ENCODE measurements around the gene ADM2. TPM values are rescaled to one million over a fixed set of nuclear protein-coding genes. Genes with fewer than 3 reads are reported as not detected.
A peak's percentile ranks its signal among the peaks of the same experiment; 100 is the strongest.
"Not testable (repeated sequence)": the region's sequence is repeated elsewhere in the genome, so short reads cannot be mapped to it uniquely, and the experiment has no call there.

Gene ADM2, protein sequence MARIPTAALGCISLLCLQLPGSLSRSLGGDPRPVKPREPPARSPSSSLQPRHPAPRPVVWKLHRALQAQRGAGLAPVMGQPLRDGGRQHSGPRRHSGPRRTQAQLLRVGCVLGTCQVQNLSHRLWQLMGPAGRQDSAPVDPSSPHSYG
- under 1 TPM in 3 of 6 donors, not detected in 3; 0.08 to 0.86 (median 0.20) TPM for polyA plus RNA-seq (ENCODE audit: low read depth in 6 of 6)

DNA sequence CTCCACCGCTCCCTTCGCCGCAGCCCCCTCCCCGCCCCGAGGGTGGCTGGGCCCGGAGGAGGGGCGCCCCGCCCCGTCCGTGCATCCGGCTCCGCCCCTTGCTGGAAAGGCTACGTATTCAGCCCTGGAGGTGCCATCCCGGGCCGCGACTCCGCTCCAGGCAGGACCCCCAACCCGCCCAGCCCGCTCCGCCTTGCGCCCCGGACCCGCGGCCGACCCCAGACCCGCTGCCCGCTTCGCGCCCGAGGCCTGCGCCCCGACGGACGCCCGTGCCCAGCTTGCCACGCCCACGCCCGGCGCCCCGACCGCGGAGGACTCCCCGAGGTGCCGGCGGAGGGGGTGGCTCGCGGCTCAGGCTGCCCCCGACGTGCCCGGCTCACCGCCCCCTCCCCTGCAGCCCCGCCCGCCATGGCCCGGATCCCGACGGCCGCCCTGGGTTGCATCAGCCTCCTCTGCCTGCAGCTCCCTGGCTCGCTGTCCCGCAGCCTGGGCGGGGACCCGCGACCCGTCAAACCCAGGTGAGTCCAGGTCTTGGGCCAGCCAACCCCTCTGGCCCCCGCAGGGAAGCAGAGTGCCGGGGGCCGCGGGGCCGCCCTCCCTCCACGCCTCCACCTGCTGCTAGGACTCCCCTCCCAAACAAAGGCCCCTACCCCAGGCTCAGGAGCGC, at the start of gene ADM2:
Gene ADM2, plus strand, starts transcription at position 104 of the 667 bp plus-strand sequence. Its CDS starts 305 bp downstream, at position 409.
- H3K4me3 Mint-ChIP-seq = peak within 1 kb of the TSS; percentile 75 to 88 (median 82)
- H3K9me3 Mint-ChIP-seq = no peaks in the 10 kb centered on the region
- peak; percentile 53 for DNase-seq
- H3K4me1 Mint-ChIP-seq = peaks cover 11 to 22% (median 21%) of the 10 kb centered on the region in 3 donors
- no peaks in the 10 kb centered on the region for H3K36me3 Mint-ChIP-seq
- ATAC-seq (ENCODE audit: low read depth in 2 of 2) = peak; percentile 82 to 85
- peaks cover 0 to 32% (median 6%) of the 10 kb centered on the region in 3 donors for H3K27me3 Mint-ChIP-seq
- peak within 1 kb of the TSS in 1 of 6 donors; percentile 87 for H3K27ac Mint-ChIP-seq

DNA sequence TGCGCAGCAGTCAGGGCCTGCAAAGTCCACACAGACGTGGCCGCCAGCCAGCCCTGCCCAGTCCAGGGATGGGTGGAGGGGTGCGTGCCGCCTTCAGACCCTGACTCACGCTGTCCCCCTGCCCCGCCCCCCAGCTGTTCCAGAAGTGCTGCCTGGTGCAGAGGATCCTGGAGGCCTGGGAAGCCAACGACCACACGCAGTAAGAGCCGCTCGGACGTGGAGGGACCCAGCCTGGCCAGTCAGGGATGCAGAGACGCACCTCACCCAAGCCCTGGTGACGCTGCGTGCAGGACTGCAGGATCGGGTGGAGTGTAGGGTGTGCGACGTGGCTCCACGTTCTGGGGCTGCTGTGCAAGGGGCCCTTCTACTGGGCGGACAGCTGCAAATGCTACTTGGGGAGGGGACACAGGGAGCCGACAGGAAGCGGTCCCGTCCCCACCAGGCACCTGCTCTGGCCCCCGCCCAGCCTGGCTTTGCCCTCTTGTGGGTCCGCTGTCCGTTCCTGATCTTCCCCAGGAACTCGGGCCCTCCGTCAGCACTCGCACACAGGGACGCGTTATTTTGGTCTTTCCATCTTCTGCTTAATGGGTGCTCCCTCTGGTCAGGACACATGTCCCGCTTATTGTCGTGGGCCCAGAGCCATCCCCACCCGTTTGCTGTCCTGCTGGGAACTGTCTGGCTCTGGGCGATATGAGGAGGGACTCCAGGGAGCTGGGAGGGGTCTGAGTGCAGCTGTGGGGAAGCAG, 49.0 kb upstream of the ADM2 start:
- ATAC-seq (ENCODE audit: low read depth in 2 of 2) (no peak), DNase-seq (no peak)
- no peaks in the 10 kb centered on the region for H3K9me3 Mint-ChIP-seq
- no peaks in the 10 kb centered on the region for H3K27me3 Mint-ChIP-seq
- peaks cover 0 to 5% (median 0%) of the 10 kb centered on the region in 3 donors for H3K4me1 Mint-ChIP-seq
- H3K36me3 Mint-ChIP-seq = peaks cover 10 to 16% of the 10 kb centered on the region in 2 donors
- no peak overlapping the region for H3K27ac Mint-ChIP-seq
- H3K4me3 Mint-ChIP-seq = no peak overlapping the region

DNA sequence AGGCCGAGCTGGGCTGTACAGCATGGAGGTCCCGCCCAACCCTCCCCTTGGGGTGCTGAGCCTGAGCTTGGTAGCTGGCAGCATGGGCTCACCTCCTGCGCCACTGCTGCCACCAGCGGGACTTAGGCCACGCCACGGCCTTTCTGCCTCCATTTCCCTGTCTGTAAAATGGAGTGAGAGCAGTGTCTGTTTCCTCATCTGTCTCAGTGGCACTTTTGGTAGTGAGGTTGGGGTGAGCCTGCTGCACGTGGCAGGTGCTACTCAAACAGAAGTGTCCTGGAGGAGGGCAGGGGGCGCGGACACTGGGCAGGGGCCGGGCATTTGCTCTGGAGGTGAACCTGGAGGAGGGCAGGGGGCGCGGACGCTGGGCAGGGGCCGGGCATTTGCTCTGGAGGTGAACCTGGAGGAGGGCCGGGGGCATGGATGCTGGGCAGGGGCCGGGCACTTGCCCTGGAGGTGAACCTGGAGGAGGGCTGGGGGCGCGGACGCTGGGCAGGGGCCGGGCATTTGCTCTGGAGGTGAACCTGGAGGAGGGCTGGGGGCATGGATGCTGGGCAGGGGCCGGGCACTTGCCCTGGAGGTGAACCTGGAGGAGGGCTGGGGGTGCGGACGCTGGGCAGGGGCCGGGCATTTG, 48.3 kb upstream of the ADM2 start:
- H3K4me3 Mint-ChIP-seq; H3K27ac Mint-ChIP-seq; DNase-seq; H3K4me1 Mint-ChIP-seq; H3K9me3 Mint-ChIP-seq; ATAC-seq (ENCODE audit: low read depth in 2 of 2); H3K27me3 Mint-ChIP-seq: not testable (repeated sequence)
- peaks cover 10 to 16% of the 10 kb centered on the region in 2 donors for H3K36me3 Mint-ChIP-seq

DNA sequence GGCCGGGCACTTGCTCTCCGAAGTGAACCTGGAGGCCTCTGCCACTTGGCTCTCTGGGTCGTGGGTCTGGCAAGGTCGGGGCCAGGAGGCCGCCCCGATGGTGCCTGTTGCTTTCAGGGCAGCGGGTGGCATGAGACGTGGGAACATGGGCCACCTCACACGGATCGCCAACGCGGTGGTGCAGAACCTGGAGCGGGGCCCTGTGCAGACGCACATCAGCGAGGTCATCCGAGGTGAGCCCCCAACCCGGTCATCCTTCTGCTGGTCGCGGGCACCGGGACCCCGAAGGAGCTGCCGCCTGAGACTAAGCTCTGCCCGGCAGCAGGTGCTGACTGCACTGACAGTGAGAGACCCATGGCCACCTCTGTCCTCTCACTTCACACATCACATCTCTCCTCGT, 46.5 kb upstream of the ADM2 start:
- H3K4me1 Mint-ChIP-seq = peaks cover 0 to 5% (median 0%) of the 10 kb centered on the region in 3 donors
- no peak for DNase-seq
- H3K27ac Mint-ChIP-seq = peak overlapping the region in 2 of 6 donors; percentile 8 to 64
- no peak for ATAC-seq (ENCODE audit: low read depth in 2 of 2)
- H3K36me3 Mint-ChIP-seq = peaks cover 0 to 16% of the 10 kb centered on the region in 2 donors
- no peaks in the 10 kb centered on the region for H3K27me3 Mint-ChIP-seq
- no peak overlapping the region for H3K4me3 Mint-ChIP-seq
- H3K9me3 Mint-ChIP-seq = no peaks in the 10 kb centered on the region

DNA sequence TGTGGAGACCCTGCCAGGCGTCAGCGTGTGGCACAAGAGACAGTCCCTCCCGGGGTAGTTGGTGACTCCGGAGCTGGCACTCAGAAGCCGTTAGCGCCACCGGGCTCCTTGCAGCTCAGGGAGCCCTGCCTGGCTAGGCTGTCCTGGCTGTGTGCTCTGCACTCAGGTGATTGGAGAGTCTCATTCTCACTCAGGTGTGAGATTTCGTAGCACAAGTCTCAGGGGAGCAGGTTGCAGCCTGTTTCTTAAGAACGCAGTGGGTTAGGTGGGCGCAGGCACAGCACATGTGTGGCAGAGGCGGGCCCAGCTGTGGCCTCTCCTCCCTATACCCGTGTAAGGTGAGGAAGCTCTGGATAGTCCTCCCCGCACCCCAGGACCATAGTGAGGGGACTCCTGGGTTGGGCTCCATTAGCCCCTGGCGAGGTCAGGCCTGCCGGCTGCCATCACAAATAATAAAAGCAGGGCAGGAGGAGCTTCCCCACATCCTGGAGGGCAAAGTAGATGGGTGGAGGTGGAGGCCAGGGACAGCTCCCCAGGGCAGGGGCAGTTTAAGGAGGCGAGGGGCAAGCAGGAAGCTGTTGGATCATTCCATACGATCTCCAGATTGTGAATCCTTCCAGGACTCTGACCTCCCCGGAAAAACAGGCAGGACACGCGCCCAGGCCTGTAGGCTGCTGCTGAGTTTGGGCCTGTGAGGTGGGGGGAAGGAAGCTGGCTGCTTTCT, 45.9 kb upstream of the ADM2 start:
- no peak for ATAC-seq (ENCODE audit: low read depth in 2 of 2)
- H3K4me1 Mint-ChIP-seq = peaks cover 0 to 5% (median 0%) of the 10 kb centered on the region in 3 donors
- H3K9me3 Mint-ChIP-seq = no peaks in the 10 kb centered on the region
- no peak for DNase-seq
- H3K4me3 Mint-ChIP-seq = no peak overlapping the region
- H3K27me3 Mint-ChIP-seq = no peaks in the 10 kb centered on the region
- peak overlapping the region in 1 of 6 donors; percentile 8 for H3K27ac Mint-ChIP-seq
- H3K36me3 Mint-ChIP-seq = peaks cover 0 to 16% of the 10 kb centered on the region in 2 donors

DNA sequence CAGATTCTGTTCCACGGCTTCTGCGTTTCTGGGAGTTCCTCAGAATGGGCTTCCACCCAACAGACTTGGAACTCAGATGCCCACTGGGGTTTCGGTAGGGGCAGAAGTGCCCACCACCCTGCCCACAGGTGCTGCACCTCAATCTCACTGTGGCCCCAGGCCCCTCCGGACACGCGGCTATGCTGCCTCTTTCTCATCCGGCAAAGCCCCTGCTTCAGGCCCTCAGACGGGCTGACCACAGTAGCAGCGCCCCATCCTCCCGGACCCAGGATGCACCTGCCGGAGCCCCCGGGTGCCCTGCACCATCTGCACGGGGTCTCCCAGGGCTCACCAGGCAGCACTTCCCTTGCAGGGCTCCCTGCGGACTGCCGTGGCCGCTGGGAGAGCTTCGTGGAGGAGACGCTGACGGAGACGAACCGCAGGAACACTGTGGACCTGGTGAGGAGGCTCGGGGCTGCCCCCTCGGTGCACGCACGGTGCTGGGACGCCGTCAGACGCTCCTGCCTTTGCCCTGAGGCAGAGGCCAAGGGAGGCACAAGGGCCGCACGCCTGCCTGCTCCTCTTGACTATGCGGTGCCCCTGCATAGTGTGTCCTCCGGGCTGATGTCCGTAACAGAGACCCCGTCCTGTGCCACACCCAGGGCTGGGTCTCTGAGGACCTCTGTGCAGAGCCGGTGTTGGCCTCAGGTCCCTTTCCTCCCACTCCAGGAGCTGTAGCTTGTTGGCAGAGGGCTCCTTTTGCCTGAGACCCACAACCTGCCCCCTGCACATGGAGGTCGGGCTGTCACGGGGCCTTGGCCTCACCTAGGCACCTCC, 45.1 kb upstream of the ADM2 start:
- ATAC-seq (ENCODE audit: low read depth in 2 of 2) = no peak
- H3K27me3 Mint-ChIP-seq = no peaks in the 10 kb centered on the region
- H3K36me3 Mint-ChIP-seq = peaks cover 0 to 15% of the 10 kb centered on the region in 2 donors
- no peak overlapping the region for H3K4me3 Mint-ChIP-seq
- DNase-seq = no peak
- H3K27ac Mint-ChIP-seq = no peak overlapping the region
- peaks cover 0 to 5% (median 0%) of the 10 kb centered on the region in 3 donors for H3K4me1 Mint-ChIP-seq
- H3K9me3 Mint-ChIP-seq = no peaks in the 10 kb centered on the region

DNA sequence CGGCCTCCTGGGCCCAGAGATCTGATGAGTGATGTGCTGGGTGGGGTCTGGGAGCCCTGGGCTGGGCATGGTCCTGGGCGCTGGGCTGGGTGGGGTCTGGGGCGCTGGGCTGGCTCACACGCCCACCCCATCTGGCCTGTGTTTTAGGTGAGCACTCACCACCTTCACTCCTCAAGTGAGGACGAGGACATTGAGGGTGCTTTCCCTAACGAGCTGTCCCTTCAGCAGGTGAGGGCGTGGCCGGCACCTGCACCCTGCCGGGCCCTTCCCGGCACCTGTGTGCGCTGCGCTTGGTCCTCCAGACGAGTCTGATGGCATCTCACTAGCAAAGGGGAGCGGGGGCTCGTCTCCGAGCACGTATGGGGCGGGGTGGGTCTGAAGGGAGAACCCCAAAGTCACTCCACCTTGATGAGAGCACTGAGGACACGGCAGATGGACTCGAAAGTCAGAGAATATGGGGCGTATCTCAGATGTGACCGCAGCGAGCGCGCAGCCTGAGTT, 44.5 kb upstream of the ADM2 start:
- Mint-ChIP-seq H3K36me3 (peaks cover 0 to 9% of the 10 kb centered on the region in 2 donors), H3K4me3 (no peak overlapping the region), H3K9me3 (no peaks in the 10 kb centered on the region), H3K4me1 (peaks cover 0 to 4% (median 0%) of the 10 kb centered on the region in 3 donors), H3K27ac (peak overlapping the region in 1 of 6 donors; percentile 47), H3K27me3 (no peaks in the 10 kb centered on the region)
- DNase-seq (no peak), ATAC-seq (ENCODE audit: low read depth in 2 of 2) (no peak)

DNA sequence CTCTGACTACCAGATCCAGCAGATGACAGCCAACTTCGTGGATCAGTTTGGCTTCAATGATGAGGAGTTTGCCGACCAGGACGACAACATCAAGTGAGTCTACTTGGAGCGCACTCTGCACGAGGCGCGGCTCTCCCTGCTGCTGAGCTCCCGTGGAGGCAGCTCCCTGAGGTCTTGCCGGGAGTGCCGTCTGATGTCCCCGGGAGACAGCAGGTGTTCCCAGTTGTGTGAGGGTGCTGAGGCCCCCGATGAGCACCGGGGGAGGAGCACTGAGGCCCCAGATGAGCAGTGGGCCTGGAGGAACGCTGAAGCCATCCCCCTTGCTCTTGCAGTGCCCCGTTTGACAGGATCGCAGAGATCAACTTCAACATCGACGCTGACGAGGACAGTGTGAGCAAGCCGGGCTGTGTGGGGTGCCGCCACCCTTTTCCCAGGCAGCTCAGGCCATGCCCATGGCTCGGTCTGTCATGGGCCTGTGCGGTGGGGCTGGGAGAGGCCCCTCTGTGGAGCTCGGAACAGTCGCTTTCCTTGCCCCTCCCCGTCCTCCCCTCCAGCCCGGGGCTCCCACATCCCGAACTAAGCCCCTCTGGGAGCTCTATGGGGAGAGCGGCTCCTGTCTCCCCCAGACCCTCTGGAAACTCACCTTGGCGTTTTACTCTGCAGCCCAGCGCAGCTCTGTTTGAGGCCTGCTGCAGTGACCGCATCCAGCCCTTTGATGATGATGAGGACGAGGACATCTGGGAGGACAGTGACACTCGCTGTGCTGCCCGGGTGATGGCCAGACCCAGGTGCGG, 43.6 kb upstream of the ADM2 start:
- Mint-ChIP-seq H3K9me3 (no peaks in the 10 kb centered on the region), H3K4me1 (peaks cover 0 to 4% (median 0%) of the 10 kb centered on the region in 3 donors), H3K27ac (no peak overlapping the region), H3K27me3 (no peaks in the 10 kb centered on the region), H3K36me3 (peaks cover 0 to 7% of the 10 kb centered on the region in 2 donors), H3K4me3 (no peak overlapping the region)
- no peak for DNase-seq
- ATAC-seq (ENCODE audit: low read depth in 2 of 2) = no peak

DNA sequence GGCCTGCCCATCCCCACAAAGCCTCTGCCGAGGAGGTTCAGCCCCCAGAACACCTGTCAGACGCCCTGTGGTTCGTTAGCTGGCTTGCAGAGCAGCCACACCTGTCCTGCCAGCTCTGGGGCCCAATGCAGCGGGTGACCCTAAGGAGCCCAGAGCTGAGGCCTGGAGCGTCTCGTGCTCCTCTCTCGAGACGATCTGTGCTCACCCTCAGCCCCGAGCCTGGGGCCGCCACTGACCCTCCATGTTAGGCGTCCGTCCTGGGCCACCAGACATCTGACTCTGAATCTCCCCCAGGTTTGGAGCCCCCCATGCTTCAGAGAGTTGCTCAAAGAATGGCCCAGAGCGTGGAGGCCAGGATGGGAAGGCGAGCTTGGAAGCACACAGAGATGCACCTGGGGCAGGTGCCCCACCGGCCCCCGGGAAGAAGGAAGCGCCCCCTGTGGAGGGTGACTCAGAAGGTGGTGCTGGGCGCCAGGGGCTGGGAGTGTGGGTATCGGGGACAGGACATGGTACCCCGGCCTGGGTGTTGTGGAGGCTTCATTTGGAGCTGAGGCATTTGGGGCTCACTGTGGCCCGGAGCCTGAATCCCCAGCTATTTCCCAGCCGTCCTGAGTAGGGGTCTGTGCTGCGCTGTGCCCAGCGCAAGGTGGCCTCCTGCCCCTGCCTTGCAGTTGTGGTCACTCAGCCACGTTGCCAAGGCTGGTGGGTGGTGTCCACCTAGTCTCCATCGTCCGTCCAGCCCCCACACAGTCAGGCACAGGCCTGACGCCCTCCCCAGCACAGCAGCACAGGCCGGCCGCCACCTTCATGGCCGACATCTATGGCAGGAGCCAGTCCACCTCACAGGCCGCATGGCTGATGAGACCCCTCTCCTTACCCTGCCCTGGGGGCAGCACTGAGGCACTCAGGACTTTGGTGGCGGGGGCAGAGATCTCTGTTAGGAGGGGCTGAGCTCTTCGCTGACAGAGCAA, 42.8 kb upstream of the ADM2 start:
- ATAC-seq (ENCODE audit: low read depth in 2 of 2) (no peak), DNase-seq (no peak)
- no peaks in the 10 kb centered on the region for H3K27me3 Mint-ChIP-seq
- H3K27ac Mint-ChIP-seq = peak overlapping the region in 3 of 6 donors; percentile 16 to 50 (median 39)
- no peaks in the 10 kb centered on the region for H3K9me3 Mint-ChIP-seq
- no peak overlapping the region for H3K4me3 Mint-ChIP-seq
- peaks cover 0 to 4% (median 3%) of the 10 kb centered on the region in 3 donors for H3K4me1 Mint-ChIP-seq
- peaks cover 0 to 7% of the 10 kb centered on the region in 2 donors for H3K36me3 Mint-ChIP-seq

DNA sequence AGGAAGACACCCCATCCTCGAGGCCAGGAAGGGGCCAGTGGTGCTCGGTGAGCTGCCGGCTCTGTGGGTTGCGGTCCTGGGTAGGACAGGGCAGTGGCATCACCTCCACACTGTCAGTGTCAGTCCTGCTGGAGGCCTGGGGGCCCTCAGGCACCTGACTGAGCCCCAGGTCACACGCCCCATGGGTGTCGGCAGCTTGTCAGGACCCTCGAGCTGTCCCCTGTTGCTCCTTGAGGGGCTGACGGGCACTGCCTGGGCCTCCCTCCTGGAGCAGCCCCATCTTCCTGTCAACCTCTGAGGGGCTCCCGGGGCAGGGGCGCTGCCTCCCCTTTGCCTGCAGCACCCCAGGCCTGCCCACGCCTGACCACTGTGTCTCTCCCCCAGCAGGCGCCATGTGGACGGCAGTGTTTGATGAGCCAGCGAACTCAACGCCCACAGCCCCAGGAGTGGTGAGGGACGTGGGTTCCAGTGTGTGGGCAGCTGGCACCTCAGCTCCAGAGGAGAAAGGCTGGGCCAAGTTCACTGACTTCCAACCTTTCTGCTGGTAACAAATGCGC, 42.0 kb upstream of the ADM2 start:
- Mint-ChIP-seq H3K27ac (peak overlapping the region in 1 of 6 donors; percentile 34), H3K4me3 (no peak overlapping the region), H3K9me3 (no peaks in the 10 kb centered on the region), H3K27me3 (no peaks in the 10 kb centered on the region), H3K4me1 (peaks cover 0 to 4% (median 3%) of the 10 kb centered on the region in 3 donors), H3K36me3 (peaks cover 0 to 7% of the 10 kb centered on the region in 2 donors)
- ATAC-seq (ENCODE audit: low read depth in 2 of 2) = no peak
- no peak for DNase-seq

Measured in naive B cell (primary cell).